Gastrocnemius medialis (tissue), 4 donors: ENCODE results near the gene RNF114. TPM values are rescaled to one million over a fixed set of nuclear protein-coding genes. Genes with fewer than 3 reads are reported as not detected.

Experiments
- ATAC-seq, 2 donors: fragments of 150-250 bp; one replicate each; pipeline ENCODE4 v1.9.1; 2016
- DNase-seq, 2 donors: peaks; one replicate each; pipeline ENCODE4 v3.0.0-alpha.2; 2019
- H3K27ac ChIP-seq, 4 donors: fragments of 200-600 bp; sonication (generic); 1 replicate in 1 of 4; 2 replicates in 3 of 4; pipeline ENCODE4 v1.5.1; 2016 to 2018; ENCODE audit warnings: mild to moderate bottlenecking in 2 of 4, moderate library complexity in 1 of 4
- H3K27me3 ChIP-seq, 3 donors: fragments of 200-600 bp; sonication (generic) in 2 of 3; 1 replicate in 1 of 3; 2 replicates in 2 of 3; pipeline versions ENCODE4 v1.5.1 to v1.6.0; 2016 to 2019; ENCODE audit warnings: mild to moderate bottlenecking in 1 of 3, moderate library complexity in 1 of 3
- H3K36me3 ChIP-seq, 2 donors: fragments of 200-600 bp; sonication (generic) in 1 of 2; one replicate each; pipeline ENCODE4 v1.5.1; 2017 to 2018
- H3K4me1 ChIP-seq, 2 donors: fragments of 200-600 bp; sonication (generic) in 1 of 2; one replicate each; pipeline ENCODE4 v1.5.1; 2016 to 2017; ENCODE audit warnings: mild to moderate bottlenecking in 2 of 2
- H3K4me3 ChIP-seq, 4 donors: fragments of 200-600 bp; sonication (generic) in 3 of 4; 1 replicate in 1 of 4; 2 replicates in 3 of 4; pipeline ENCODE4 v1.5.1; 2016 to 2019; ENCODE audit warnings: mild to moderate bottlenecking in 2 of 4
- H3K9me3 ChIP-seq, 3 donors: fragments of 200-600 bp; sonication (generic) in 2 of 3; 1 replicate in 1 of 3; 2 replicates in 2 of 3; pipeline ENCODE4 v1.5.1; 2016 to 2019
- CTCF ChIP-seq, 5 experiments: fragments of 450-650 bp in 3 of 5; fragments of 200-600 bp in 2 of 5; sonication (generic) in 2 of 5; IDR thresholded peaks in 4 of 5; conservative IDR thresholded peaks in 1 of 5; 1 replicate in 4 of 5; 2 replicates in 1 of 5; pipeline ENCODE4 v1.5.1; 2016 to 2019; ENCODE audit warnings: antibody characterized with exemption in 5 of 5, mild to moderate bottlenecking in 3 of 5, moderate library complexity in 3 of 5
- POLR2A ChIP-seq, 2 donors: fragments of 450-650 bp; IDR thresholded peaks; one replicate each; pipeline ENCODE4 v1.6.1; 2017; ENCODE audit warnings: antibody characterized with exemption in 2 of 2, mild to moderate bottlenecking in 2 of 2, moderate library complexity in 2 of 2
- in situ Hi-C, 4 donors: fragments of 200-750 bp; cut with MboI; loops; one replicate each; pipeline versions ENCODE4 v1.15.0 to v1.8.0; 2017; ENCODE audit warnings: low sequenced_read_pairs in 4 of 4
- intact Hi-C: fragments of 100-400 bp; cut with DNase I; formaldehyde crosslinking; loops from one replicate; pipeline ENCODE4 v1.15.1; 2023; ENCODE audit warnings: low total_unique reads
- total RNA-seq, 4 donors: library from RNA; depleted of rRNA; stranded (reverse); fragments of >200 nt; gene quantifications; one replicate each; pipeline versions ENCODE4 v1.1.0 to v1.2.3, GENCODE V29; 2016

Gene RNF114
- total RNA-seq, 4 donors from 2014 or later = 133 to 216 (median 172) TPM

- Histone ChIP-seq H3K27ac (no peak overlapping the region), H3K9me3 (no peaks in the 10 kb centered on the region), H3K27me3 (no peaks in the 10 kb centered on the region), H3K4me1 (peaks cover 5 to 9% of the 10 kb centered on the region in 2 donors), H3K36me3 (peaks cover 0 to 42% of the 10 kb centered on the region in 2 donors), H3K4me3 (no peak overlapping the region)
- in situ Hi-C loops (no loop called here), intact Hi-C loops (no loop called here)
- no peak for ATAC-seq
- TF ChIP-seq CTCF (IDR thresholded peaks at IDR 0.05 in 4 of 5, conservative IDR thresholded peaks at IDR 0.05 in 1 of 5) (no peak), POLR2A (IDR thresholded peaks at IDR 0.05) (no peak)
- DNase-seq = no peak
These were observed 25.2 kb downstream of the RNF114 start for GRCh38 chr20:49961413-49961812.

GRCh38 chr20:49964964-49965780 is 29.0 kb downstream of the RNF114 start:
- in situ Hi-C loops = no loop called here
- peak overlapping the region in 2 of 4 donors; percentile 2 to 40 for H3K27ac ChIP-seq
- intact Hi-C loops = no loop called here
- DNase-seq (no peak), ATAC-seq (no peak)
- H3K4me3 ChIP-seq = no peak overlapping the region
- H3K4me1 ChIP-seq = peaks cover 9 to 10% of the 10 kb centered on the region in 2 donors
- H3K27me3 ChIP-seq = no peaks in the 10 kb centered on the region
- TF ChIP-seq POLR2A (IDR thresholded peaks at IDR 0.05) (no peak), CTCF (IDR thresholded peaks at IDR 0.05 in 4 of 5, conservative IDR thresholded peaks at IDR 0.05 in 1 of 5) (peak in 2 of 5 experiments; percentile 29 to 45)
- no peaks in the 10 kb centered on the region for H3K9me3 ChIP-seq
- peaks cover 0 to 8% of the 10 kb centered on the region in 2 donors for H3K36me3 ChIP-seq

GRCh38 chr20:49965781-49966305 is 29.6 kb downstream of the RNF114 start:
- intact Hi-C loops = no loop called here
- Histone ChIP-seq H3K27ac (peak overlapping the region in 1 of 4 donors; percentile 40), H3K9me3 (no peaks in the 10 kb centered on the region), H3K4me3 (no peak overlapping the region), H3K36me3 (peaks cover 0 to 6% of the 10 kb centered on the region in 2 donors), H3K27me3 (no peaks in the 10 kb centered on the region), H3K4me1 (peaks cover 9 to 10% of the 10 kb centered on the region in 2 donors)
- peak in 1 of 2 donors; percentile 40 for ATAC-seq
- no peak for DNase-seq
- in situ Hi-C loops = no loop called here
- TF ChIP-seq POLR2A (IDR thresholded peaks at IDR 0.05) (no peak), CTCF (IDR thresholded peaks at IDR 0.05 in 4 of 5, conservative IDR thresholded peaks at IDR 0.05 in 1 of 5) (no peak)

- no peak for ATAC-seq
These were observed 30.7 kb downstream of the RNF114 start for GRCh38 chr20:49966861-49967260.

More at GRCh38 chr20:49966861-49967260, 30.7 kb downstream of the RNF114 start:
- H3K9me3 ChIP-seq = no peaks in the 10 kb centered on the region
- H3K27ac ChIP-seq = no peak overlapping the region
- H3K27me3 ChIP-seq = no peaks in the 10 kb centered on the region
- in situ Hi-C loops (no loop called here), intact Hi-C loops (no loop called here)
- H3K4me1 ChIP-seq = peaks cover 9 to 10% of the 10 kb centered on the region in 2 donors
- H3K4me3 ChIP-seq = no peak overlapping the region
- no peak for DNase-seq
- peaks cover 0 to 6% of the 10 kb centered on the region in 2 donors for H3K36me3 ChIP-seq
- TF ChIP-seq POLR2A (IDR thresholded peaks at IDR 0.05) = no peak
- TF ChIP-seq CTCF (IDR thresholded peaks at IDR 0.05 in 4 of 5, conservative IDR thresholded peaks at IDR 0.05 in 1 of 5) = no peak
